ENCODE measurements around the gene TMEM269. TPM values are rescaled to one million over a fixed set of nuclear protein-coding genes. Genes with fewer than 3 reads are reported as not detected.

Gene TMEM269
- polyA plus RNA-seq, 3 donors = 0.07 TPM; not detected in 2

DNA sequence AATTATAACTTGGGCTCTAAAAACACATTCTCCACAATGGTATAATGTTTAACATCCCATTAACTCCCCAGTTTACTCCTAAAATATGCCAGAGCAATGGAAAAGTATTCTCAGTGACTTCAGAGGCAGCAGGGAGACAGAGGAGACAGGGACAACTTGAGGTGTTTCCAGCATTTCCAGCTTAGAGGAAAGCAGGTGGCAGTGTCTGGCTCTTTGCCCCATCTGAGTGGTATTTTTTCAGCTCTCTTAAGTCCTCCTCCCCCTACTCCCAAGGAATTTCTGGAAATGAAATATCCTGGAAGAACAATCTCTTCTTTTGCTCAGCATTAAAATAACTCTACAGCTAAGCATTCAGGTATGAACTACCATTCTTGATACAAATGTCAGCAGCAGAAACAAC, 21.4 kb downstream of the TMEM269 start:
- H3K27ac ChIP-seq (ENCODE audit: low read depth in 1 of 2, low read length in 2 of 2) = no peak overlapping the region
- TF ChIP-seq, protein P1, sequence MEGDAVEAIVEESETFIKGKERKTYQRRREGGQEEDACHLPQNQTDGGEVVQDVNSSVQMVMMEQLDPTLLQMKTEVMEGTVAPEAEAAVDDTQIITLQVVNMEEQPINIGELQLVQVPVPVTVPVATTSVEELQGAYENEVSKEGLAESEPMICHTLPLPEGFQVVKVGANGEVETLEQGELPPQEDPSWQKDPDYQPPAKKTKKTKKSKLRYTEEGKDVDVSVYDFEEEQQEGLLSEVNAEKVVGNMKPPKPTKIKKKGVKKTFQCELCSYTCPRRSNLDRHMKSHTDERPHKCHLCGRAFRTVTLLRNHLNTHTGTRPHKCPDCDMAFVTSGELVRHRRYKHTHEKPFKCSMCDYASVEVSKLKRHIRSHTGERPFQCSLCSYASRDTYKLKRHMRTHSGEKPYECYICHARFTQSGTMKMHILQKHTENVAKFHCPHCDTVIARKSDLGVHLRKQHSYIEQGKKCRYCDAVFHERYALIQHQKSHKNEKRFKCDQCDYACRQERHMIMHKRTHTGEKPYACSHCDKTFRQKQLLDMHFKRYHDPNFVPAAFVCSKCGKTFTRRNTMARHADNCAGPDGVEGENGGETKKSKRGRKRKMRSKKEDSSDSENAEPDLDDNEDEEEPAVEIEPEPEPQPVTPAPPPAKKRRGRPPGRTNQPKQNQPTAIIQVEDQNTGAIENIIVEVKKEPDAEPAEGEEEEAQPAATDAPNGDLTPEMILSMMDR (IDR thresholded peaks at IDR 0.05) = no peak
- no peak overlapping the region for H3K9ac ChIP-seq (ENCODE audit: insufficient read depth, low read length, poor library complexity, severe bottlenecking)
- H2AFZ ChIP-seq (ENCODE audit: insufficient read depth, low read depth, low read length, poor library complexity, severe bottlenecking) = no peak overlapping the region
- Mint-ChIP-seq H3K27ac (no peak overlapping the region), H3K4me1 (no peaks in the 10 kb centered on the region), H3K4me3 (no peak overlapping the region), H3K9me3 (peaks cover 5 to 16% (median 12%) of the 10 kb centered on the region in 7 donors), H3K27me3 (ENCODE audit: low read depth in 3 of 3) (peaks cover 0 to 2% (median 0%) of the 10 kb centered on the region in 3 donors), H3K36me3 (peaks cover 35 to 47% of the 10 kb centered on the region in 2 donors)
- H3K36me3 ChIP-seq (replicated peaks in 1 of 2; ENCODE audit: control insufficient read depth in 1 of 2, insufficient read depth in 2 of 2, low read length in 2 of 2) = peaks cover 0 to 40% of the 10 kb centered on the region in 2 donors
- H4K20me1 ChIP-seq (ENCODE audit: insufficient read depth, low read length) = no peaks in the 10 kb centered on the region
- no peak for DNase-seq
- H3K9me3 ChIP-seq (replicated peaks in 1 of 2; ENCODE audit: control insufficient read depth in 1 of 2, insufficient read depth in 1 of 2, low read length in 2 of 2) = peaks cover 0 to 11% of the 10 kb centered on the region in 2 donors
- intact Hi-C loops (cut with micrococcal nuclease) = no loop called here
- no peak overlapping the region for H3K4me3 ChIP-seq (replicated peaks in 1 of 3; ENCODE audit: low read depth in 2 of 3, low read length in 3 of 3)
- no peak overlapping the region for H3K4me2 ChIP-seq (replicated peaks; ENCODE audit: extremely low read depth, low read length, poor library complexity, severe bottlenecking)
- no peaks in the 10 kb centered on the region for H3K79me2 ChIP-seq (ENCODE audit: insufficient read depth, low read length)
- no peaks in the 10 kb centered on the region for H3K4me1 ChIP-seq (ENCODE audit: control insufficient read depth in 1 of 2, insufficient read depth in 2 of 2, low read length in 2 of 2)
- no peaks in the 10 kb centered on the region for H3K27me3 ChIP-seq (ENCODE audit: control insufficient read depth in 2 of 2, insufficient read depth in 2 of 2, low read length in 2 of 2)

DNA sequence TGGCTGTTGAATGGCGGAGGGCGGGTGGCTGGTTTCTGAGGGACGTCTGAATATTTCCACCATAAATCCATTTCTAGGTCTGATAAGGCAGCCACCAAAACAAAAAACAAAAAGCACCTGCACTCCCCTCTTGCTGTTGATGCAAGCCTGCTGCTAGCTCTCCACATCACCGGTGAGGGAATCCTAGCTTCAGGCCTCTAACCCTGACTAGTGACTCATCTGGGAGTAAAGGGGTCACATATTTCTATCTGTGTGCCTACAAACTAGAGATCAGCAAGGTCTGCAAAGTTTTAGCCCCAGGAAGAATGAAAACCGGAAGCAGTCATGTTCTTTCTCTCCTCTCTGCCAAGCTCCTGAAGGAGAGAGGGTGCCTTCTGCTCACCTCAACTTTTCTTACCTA, 21.8 kb downstream of the TMEM269 start:
- Histone ChIP-seq H4K20me1 (ENCODE audit: insufficient read depth, low read length) (no peaks in the 10 kb centered on the region), H3K36me3 (replicated peaks in 1 of 2; ENCODE audit: control insufficient read depth in 1 of 2, insufficient read depth in 2 of 2, low read length in 2 of 2) (peaks cover 0 to 42% of the 10 kb centered on the region in 2 donors), H3K9ac (ENCODE audit: insufficient read depth, low read length, poor library complexity, severe bottlenecking) (no peak overlapping the region), H3K4me1 (ENCODE audit: control insufficient read depth in 1 of 2, insufficient read depth in 2 of 2, low read length in 2 of 2) (no peaks in the 10 kb centered on the region), H3K79me2 (ENCODE audit: insufficient read depth, low read length) (no peaks in the 10 kb centered on the region), H2AFZ (ENCODE audit: insufficient read depth, low read depth, low read length, poor library complexity, severe bottlenecking) (no peak overlapping the region), H3K27me3 (ENCODE audit: control insufficient read depth in 2 of 2, insufficient read depth in 2 of 2, low read length in 2 of 2) (no peaks in the 10 kb centered on the region), H3K4me2 (replicated peaks; ENCODE audit: extremely low read depth, low read length, poor library complexity, severe bottlenecking) (no peak overlapping the region), H3K9me3 (replicated peaks in 1 of 2; ENCODE audit: control insufficient read depth in 1 of 2, insufficient read depth in 1 of 2, low read length in 2 of 2) (peaks cover 0 to 11% of the 10 kb centered on the region in 2 donors), H3K4me3 (replicated peaks in 1 of 3; ENCODE audit: low read depth in 2 of 3, low read length in 3 of 3) (no peak overlapping the region), H3K27ac (ENCODE audit: low read depth in 1 of 2, low read length in 2 of 2) (no peak overlapping the region)
- no peak overlapping the region for H3K4me3 Mint-ChIP-seq
- no peaks in the 10 kb centered on the region for H3K4me1 Mint-ChIP-seq
- peaks cover 38 to 47% of the 10 kb centered on the region in 2 donors for H3K36me3 Mint-ChIP-seq
- H3K27ac Mint-ChIP-seq = no peak overlapping the region
- peaks cover 5 to 16% (median 12%) of the 10 kb centered on the region in 7 donors for H3K9me3 Mint-ChIP-seq
- TF ChIP-seq, protein P1 (IDR thresholded peaks at IDR 0.05) = no peak
- 100% methylated on average over 2 of the region's 5 CpGs for WGBS (ENCODE audit: insufficient coverage)
- no peak for DNase-seq
- H3K27me3 Mint-ChIP-seq (ENCODE audit: low read depth in 3 of 3) = peaks cover 0 to 2% (median 0%) of the 10 kb centered on the region in 3 donors
- intact Hi-C loops (cut with micrococcal nuclease) = no loop called here

Measured in CD14-positive monocyte (primary cell).